Gastroesophageal sphincter (tissue), 3 donors: ENCODE measurements around the gene SLC12A1.

ENCODE experiments used
- CTCF ChIP-seq, 4 experiments: fragments of 200-600 bp in 2 of 4; fragments of 450-650 bp in 2 of 4; sonication (generic) in 1 of 4; IDR thresholded peaks; one replicate each; pipeline ENCODE4 v1.5.1; 2017 to 2019; ENCODE audit warnings: antibody characterized with exemption in 4 of 4, mild to moderate bottlenecking in 2 of 4, moderate library complexity in 2 of 4
- EP300 ChIP-seq: sonication (generic); formaldehyde crosslinking; IDR thresholded peaks from one replicate; pipeline ENCODE4 v1.6.1; 2017; ENCODE audit warnings: antibody characterized with exemption, mild to moderate bottlenecking
- POLR2A ChIP-seq, 2 donors: fragments of 450-650 bp; IDR thresholded peaks; one replicate each; pipeline ENCODE4 v1.6.1; 2017; ENCODE audit warnings: antibody characterized with exemption in 2 of 2, mild to moderate bottlenecking in 2 of 2, moderate library complexity in 1 of 2
- POLR2AphosphoS5 ChIP-seq: sonication (generic); formaldehyde crosslinking; IDR thresholded peaks from one replicate; pipeline ENCODE4 v1.6.1; 2017; ENCODE audit warnings: antibody characterized with exemption

- TF ChIP-seq POLR2AphosphoS5 = no peak
- no peak for TF ChIP-seq CTCF (IDR thresholded peaks at IDR 0.05)
- TF ChIP-seq POLR2A (IDR thresholded peaks at IDR 0.05) = no peak
- no peak for TF ChIP-seq EP300
These were observed 101.5 kb downstream of the SLC12A1 start for GRCh38 chr15:48307586-48307985.
